Occipital lobe (tissue), 2 donors: ENCODE data around the gene HPCAL4. TPM values are rescaled to one million over a fixed set of nuclear protein-coding genes. Genes with fewer than 3 reads are reported as not detected.

Experiments
- DNase-seq: peaks from one replicate; lab custom pipeline; 2025; lab: John Stamatoyannopoulos, UW
- total RNA-seq: library from RNA; depleted of rRNA; stranded (reverse); fragments of >200 nt; gene quantifications from one replicate; pipeline ENCODE4 v1.2.3, GENCODE V29; 2014

HPCAL4 gene
- total RNA-seq, 1 donor from 2014 or later: 51.2 TPM

DNA sequence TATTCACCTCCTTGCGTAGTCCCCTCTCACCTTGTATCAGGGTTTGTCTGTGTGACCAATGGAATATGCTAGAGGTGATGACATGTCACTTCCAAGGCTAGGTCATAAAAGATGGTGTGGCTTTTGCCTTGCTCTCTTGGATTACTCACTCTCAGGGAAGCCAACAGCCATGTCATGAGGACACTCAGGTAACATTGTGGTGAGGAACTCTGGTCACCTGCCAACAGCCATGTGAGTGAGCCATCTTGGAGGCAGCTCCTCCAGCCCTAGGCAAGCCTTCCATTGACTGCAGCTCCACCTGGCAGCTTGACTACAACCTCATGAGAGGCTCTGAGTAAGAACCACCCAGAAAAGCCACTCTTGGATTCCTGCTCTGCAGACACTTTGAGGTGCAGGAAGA lies 40.8 kb downstream of the HPCAL4 start:
- DNase-seq: no peak

DNA sequence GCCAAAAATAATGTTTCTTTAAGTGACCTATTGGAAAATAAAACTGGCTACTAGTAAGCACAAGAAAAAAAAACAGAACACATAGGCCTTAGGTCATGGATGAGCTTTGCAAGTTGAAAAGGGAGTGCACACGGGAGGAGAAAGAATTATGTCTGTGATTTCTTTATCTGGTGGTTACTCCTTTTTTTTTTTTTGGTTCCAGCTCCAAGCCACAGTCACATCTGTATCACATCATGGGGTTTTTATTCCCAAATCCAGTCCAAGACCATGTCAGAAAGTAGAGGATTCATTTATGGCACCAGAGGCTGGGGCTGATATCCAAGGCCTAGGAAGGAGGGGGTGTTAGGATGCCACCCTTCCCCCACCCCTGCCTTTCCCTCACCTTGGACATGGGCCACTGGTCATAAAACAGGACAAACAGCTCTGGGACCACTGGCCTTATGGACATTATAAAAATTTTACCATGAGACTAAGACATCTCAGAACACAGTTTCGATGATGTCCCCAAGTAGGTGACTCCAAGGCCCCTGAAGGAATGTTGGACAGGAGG lies 41.5 kb downstream of the HPCAL4 start:
- DNase-seq: no peak

DNA sequence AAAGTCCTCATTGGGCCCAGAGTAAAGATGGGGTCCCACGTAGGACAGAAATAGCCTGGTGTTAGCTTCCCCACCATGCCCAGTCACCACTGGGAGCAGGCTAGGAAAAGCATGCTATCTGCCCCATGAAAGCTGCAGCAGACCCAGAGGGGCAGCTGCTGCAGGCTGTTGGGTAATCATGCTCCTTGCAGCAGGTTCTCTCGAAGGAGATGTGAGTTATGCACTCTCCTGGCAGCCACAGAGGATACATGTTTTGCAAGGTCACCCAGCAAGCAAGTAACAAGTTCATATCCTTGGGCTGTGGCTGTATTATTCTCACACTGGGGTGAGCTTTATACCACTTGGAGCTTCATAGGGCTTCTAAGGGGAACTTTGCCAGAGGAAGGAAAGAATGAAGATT lies 42.7 kb downstream of the HPCAL4 start:
- no peak for DNase-seq

DNA sequence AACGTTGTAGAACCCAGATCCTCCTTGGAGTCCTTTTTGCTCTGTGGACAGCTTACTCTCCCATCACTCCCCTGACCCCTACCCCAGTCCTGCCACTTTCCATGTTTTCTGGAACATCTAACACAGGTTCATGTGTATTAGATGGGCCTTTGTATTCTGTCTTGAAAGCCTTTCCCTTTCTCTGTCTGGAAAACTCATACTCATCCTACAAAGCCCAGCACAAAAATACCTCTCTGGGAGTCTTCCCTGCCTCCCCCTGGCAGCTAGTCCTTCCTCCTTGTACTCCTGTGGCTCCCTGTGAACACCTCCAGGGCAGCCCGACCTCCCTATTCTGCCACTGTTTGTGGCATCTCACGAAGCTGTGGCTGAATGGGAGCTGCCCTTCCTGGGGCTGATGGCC lies 44.0 kb downstream of the HPCAL4 start:
- no peak for DNase-seq

DNA sequence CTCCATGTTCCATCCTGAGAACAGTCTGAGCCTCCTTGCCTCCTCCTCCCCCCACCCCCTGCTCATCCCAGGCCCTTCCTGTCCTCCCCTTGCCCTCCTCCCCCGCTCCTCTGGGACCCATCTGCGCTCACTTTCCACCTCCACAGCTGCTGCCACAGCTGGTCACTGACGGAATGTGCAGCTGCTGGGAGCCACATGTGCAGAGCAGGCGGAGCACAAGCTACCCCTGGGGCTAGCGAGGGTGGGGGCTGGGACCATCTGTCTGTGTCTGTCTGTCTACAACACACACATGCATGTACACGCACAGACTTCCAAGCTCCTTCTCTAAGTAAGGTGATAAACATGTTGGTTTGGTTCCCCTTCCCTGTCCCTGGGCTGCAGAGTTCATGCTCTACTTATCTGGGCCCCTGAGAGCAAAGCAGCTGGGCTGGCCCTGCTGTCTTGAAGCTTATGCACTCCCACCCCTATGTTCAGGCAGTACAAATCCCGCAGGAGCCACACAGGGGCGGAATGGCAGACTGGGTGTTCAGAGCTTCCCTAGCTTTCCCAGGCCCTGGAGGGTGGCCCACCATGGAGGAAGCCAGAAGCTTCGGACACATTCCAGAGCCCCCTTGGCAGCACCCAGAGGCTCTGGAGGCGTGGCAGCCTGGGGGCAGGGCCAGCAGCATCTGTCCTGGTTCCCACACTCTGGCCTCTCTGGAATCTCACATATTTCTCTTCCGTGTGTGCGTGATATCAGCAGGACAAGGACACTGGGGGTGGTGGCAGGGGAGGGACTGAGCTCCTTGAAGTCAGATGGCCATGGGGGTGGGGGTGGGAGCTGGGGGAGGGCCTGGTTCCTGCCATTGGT lies 44.8 kb downstream of the HPCAL4 start:
- no peak for DNase-seq

DNA sequence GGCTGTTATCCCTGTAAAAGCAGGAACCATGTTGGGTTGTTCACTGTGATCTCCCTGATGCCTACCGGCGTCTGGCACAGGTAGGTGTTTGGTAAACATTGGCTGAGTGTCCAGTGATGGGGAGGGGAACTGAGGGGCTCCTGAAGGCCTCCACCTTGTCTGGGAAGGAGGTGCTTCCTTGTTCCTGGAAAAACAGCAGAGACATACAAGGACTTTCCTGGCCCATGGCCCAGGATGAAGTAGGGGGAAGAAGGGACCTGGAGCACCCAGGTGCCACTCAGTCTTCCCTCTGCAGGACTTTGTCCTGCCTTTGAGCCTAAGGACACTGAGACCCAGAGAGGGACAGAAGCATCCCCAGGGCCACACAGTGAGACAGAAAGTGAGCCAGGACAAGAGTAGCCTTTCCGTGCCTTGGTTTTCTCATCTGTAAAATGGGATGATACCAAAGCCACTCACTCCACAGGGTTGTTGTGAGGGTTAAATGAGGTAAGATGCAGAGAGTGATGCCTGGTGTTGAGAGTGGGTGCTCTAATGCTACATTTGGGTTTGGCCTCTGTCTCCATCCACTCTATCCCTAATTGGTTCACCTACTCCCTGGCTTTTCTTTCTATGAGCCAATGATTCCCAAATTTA lies 45.7 kb downstream of the HPCAL4 start:
- DNase-seq: no peak

DNA sequence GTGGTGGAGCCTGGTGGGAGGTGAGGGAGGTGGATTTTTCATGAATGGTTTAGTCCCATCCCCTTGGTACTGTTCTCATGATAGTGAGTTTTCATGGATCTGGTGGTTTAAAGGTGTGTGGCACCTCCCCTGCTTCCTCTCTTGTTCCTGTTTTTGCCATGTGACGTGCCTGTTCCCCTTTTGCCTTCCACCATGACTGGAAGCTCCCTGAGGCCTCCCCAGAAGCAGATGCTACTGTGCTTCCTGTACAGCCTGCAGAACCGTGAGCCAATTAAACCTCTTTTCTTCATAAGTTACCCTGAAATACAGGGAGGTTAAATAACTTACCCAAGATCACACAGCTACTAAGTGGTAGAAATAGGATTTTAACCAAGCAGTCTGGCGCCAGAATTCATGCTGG lies 47.5 kb downstream of the HPCAL4 start:
- no peak for DNase-seq

DNA sequence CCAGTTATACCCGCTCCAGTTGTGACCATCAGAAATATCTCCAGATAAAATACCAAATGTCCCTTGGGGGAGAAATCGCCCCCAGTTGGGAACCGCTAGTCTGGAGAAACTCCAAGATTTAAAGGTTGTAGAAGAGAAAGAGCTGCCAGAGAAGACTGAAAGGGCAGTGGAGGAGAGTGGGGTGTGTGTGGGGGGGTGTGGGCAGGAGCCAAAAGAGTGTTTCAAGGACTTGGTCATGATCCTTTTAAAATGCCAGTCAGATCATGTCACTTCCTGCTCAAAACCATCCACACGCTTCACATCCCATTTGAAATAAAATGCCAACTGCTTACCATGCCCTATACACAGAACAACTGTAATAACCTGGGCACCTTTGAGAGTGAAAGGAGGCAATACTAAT lies 48.4 kb downstream of the HPCAL4 start:
- no peak for DNase-seq

DNA sequence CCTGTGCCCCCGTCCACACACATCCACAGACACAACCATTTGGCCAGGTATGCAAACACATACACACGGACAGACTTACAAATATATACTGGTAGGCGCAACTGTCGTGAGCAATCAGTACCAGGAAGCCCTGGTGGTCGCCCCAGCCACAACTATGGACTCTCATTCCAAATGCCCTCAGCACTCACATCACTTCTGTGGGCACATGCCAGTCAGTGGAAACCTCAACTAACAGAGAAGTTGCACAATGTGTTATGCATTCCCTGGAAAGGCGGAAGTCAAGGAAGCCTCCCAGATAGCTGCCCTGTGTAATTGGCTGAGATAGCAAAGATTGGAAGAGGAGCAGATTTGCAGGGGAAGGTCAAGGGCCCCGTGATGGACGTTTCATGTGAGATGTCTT lies 50.4 kb downstream of the HPCAL4 start:
- DNase-seq: no peak

DNA sequence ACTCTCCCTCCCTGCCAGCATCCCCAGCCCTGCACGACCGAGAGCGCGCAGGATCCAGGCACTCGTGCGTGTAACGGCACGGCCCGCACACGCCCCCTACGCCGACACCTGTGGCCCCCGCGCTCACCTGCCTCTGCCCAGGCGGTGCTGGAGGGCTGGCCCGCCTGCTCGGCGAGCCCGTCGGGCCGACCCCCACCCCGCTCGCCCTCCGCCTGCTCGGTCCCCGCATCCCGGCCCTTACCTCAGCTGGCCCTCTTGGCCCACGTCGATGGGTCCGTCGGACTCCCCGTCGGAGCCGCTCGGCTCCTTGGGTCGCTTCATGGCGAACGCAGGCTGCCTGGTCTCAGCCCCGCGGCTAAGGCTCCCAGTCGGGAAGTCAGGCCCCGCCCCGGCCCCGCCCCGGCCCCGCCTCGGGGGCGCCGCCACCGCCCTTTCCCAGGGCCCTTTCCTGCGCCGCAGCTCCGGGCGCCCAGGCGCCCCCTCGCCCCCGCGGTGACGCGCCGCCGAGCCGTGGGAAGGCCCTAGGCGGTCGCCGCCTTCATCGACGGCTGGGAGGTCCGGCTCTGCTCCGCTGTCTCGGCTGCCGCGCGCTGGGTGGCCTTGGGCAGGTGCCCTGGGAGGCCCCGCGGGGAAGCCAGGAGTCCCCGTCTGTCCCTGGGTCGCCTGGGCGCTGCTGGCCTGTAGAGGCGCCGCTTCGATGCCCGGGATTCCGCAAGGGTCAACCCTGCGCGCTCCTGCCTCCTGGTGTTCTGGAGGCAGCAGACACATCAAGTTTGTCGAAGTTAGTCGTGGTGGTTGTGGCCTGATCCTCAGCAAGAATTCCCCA lies 51.7 kb downstream of the HPCAL4 start, which contains the start of gene HEYL:
Gene HEYL, minus strand, starts transcription at position 339 of the 826 bp plus-strand sequence. Its CDS starts 18 bp downstream, at position 321.
- DNase-seq: no peak

DNA sequence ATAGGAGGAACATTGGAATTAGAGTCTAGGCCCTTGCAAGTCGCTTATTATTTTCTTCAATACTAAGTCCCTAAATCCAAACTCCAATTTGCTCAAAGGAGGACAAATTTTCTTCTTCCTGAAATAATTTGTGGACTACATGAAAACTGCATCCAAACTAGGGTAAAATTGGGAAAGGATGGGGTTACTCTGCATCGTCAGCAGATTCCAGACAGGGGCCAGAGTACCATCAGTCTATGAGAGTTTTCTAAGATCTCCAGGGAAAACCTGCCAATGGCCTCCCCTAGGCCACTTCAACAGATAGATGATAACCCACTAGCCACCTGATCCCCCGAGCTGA lies 52.3 kb downstream of the HPCAL4 start:
- DNase-seq: no peak

DNA sequence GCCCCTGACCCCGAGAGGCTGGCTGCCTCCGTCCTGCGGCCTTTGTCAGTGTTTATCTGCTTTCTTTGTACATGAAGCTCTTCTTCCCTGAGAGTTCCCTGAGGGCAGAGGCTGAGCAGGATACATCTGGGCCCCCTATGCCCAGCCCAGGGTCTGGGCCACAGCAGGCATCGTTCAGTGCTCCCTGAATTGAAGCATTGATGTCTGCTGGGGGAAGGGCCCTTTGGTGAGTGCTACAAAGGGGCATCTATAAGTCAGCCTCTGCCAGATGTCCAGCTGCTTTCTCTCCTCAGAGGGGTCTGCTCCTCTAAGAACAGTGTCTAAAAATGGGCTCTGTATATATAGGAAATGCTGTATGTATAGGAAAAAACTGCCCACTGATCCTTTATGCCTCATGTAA lies 53.9 kb downstream of the HPCAL4 start:
- no peak for DNase-seq

DNA sequence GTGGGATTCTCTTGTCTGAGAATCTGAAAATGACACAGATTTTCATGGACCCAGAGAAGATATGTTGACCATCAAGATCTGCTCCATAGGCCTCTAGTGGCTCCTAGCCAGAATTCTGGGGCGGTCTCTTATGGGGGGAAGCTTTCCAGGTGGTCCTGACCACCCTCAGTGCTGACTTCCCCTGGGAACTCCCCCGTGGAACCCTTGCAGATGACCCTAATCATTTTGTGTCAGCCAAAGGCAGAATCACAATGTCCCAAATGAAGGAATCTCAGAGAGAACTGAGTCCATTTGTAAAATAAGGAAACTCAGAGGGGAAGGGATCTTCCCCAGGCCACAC lies 55.4 kb downstream of the HPCAL4 start:
- no peak for DNase-seq

DNA sequence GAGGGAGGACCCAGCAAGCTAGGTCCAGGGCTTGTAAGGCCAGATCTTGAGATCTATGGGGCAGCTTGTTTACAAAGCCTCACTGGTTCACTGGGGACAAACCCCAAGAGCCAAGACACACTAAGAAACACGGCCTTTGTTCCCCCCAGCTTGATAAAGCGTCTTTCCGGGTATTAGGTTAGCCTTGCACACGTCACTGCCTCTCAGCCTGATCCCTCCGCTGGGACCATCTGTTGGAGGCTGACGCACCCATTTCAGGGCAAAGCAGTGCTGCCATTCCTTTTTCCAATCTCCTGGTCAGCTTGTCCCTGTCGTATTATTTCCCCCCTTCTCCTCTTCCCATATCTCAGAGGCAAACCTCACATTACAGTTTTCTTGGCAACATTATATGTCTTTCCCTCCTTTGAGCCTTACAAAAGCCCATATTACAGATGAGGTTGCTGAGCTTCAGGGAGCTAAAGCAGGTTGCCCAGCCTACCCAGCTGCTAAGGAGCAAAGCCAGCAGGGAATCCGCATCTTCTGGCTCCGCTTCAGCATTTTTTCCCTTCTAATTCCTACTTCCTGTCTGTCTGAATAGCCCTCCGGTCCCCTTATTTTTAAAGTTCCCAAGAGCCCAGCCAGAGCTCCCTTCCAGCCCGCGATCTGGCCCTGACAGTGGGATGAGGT lies 55.9 kb downstream of the HPCAL4 start:
- no peak for DNase-seq

DNA sequence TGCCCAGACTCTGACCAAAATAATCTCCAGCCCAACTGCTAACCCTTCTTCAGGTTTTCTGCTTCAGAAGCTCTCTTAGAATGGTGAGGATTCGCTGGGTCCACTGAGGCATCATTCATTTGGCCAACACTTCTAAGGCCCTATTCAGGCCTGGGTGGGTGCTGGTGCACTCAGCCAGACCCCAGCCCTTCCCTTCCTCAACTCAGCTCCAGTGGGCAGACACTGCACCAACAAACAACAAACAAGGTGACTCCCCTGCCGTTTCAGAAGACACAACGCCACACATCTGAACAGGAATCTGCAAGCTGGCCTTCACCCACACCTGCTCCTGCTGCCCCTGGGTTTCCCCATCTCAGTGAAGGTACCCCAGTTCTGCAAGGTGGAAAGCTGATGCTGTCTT lies 57.8 kb downstream of the HPCAL4 start:
- DNase-seq: no peak

DNA sequence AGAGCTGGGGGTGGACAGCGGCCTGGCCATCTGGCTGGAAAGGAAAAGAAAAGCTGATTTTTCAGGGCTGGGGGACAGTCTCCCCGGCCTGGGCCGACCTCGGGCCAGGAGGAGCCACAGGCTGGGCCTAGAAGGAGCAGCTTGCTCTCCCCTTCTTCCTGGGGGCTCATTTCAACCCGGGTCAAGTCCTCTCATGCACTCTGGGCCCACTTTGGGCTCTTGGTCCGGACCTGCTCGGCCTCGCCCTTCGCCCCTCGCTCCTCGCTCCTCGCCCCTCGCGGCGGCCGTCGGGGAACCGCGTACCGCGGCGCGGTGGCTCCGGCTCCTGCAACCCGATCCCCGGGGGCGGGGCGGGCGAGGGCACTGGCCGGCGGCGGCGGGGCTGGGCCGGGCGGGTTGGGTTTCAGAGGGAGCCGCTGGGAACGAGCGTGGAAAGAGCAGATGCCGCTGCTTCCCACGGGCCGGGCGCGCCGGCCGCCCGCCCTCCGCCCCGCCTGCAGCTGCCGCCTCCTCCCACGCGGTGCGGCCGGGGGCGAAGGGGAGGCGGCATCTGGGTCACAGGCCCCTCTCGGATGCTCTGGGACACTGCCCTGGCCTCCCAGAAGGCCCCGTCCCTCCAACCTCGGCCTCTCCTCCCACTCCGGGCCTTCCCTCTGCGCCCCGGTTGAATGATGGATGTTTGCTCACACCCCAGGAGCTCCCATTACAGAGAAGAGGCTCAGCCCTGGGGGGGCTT lies 58.4 kb downstream of the HPCAL4 start:
- no peak for DNase-seq

DNA sequence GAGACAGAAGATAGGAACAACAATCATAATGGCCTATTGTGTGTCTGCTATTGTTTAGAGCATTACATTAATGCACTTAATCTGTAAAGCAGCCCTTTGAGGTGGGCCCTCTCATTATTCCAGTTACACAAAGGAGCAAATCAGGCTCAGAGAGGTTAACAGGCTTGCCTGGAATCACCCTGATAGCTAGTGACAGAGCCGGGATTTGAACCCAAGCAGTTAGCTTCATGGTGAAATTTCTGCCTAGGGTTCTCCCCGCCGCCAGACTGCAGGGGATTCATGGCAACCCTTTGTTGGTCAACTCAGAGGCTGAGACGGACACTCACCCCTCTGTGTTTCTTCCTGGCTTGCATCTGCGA lies 58.9 kb downstream of the HPCAL4 start:
- no peak for DNase-seq

DNA sequence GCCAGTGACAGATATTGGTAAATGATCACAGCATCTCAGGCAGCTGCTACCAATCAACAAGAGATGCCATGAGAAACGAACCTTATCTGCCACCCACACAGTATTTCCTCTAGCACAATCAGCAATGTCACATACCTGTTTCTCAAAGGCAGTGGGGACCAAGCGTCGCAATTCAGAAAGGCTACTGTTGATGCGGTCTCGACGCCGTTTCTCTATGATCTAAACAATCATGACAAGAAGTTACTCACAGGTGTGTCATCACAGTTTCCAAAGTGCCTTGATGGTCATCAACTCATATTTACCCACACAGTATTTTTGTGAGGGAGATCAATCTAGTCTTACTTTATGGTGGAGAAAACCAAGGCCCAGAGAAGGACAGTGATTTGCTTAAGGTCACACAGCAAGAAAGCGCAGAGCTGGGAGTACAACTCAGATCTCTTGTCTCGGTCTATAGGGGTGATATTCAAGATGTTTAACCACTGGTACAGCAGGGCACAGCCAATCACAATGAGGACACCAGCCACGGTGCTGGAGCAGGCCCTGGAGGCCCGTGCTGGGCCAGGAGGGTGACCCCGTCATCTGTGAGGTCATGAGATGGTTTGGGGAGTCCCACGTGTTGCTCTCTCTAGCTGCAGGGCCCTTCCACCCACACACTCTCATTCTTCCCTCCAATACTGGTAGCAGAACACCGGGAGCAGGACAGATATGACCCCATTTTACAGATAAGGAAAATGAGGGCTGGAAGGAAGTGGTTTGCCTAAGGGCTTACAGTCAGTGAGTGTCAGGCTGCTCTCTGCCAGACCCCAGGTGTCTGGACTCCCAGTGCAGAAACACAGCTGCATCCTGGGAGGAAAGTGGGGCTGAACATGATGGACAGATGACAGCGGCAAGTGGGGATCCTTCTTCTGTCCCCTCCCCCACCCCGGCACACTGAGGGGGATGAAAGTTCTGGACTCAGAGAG lies 59.6 kb downstream of the HPCAL4 start:
- no peak for DNase-seq

DNA sequence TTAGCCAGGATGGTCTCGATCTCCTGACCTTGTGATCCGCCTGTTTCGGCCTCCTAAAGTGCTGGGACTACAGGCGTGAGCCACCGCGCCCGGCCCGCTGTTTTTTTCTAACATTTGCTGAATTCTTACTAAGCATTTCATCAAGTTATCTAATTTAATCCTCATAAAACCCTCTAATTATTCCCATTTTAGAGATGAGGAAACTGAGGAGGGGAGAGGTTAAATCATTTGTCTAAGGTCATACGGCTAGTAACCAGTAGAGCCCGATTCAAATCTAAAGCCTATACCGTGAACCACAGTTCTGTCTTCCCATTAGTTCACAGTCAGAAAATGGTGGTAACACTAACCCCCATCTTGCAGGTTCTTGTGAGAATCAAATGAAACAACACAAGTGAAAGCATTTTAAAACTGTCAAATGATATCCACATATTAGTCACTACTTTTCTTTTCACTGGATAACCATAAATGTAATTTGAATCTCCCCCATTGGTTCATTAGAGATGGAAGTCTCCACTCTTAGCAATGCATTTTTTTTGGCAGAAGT lies 62.4 kb downstream of the HPCAL4 start:
- no peak for DNase-seq
